K562 (cell line): ENCODE data around the gene HMGN1. TPM values are rescaled to one million over a fixed set of nuclear protein-coding genes. Genes with fewer than 3 reads are reported as not detected.

Experiments used
- CTCF ChIP-seq, 3 experiments: IDR thresholded peaks in 2 of 3; conservative IDR thresholded peaks in 1 of 3; 2 replicates each; pipeline ENCODE4 v1.5.1; 2011 to 2012; ENCODE audit warnings: low read length in 3 of 3, mild to moderate bottlenecking in 3 of 3, control low read depth in 2 of 3, improper control_type of control experiment in 1 of 3, inconsistent platforms in 1 of 3, low read depth in 1 of 3, mixed read lengths in 1 of 3, moderate library complexity in 1 of 3; ENCODE audit not compliant: insufficient read depth in 2 of 3
- DPF2 ChIP-seq: fragments of 450-650 bp; IDR thresholded peaks from 2 replicates; pipeline ENCODE4 v1.6.1; 2016
- EGR1 ChIP-seq: fragments of 450-650 bp; conservative IDR thresholded peaks from 2 replicates; pipeline ENCODE4 v1.6.1; 2017; ENCODE audit warnings: mild to moderate bottlenecking
- ILK ChIP-seq: fragments of 450-650 bp; IDR thresholded peaks from 2 replicates; pipeline ENCODE4 v1.6.1; 2016; ENCODE audit warnings: missing genetic modification characterization, low read depth, mild to moderate bottlenecking, missing compliant biosample characterization, moderate library complexity, borderline replicate concordance
- MCM3 ChIP-seq: fragments of 450-650 bp; IDR thresholded peaks from 2 replicates; pipeline ENCODE4 v1.6.1; 2016
- NBN ChIP-seq: fragments of 450-650 bp; IDR thresholded peaks from 2 replicates; pipeline ENCODE4 v1.6.1; 2016; ENCODE audit warnings: low read depth, mild to moderate bottlenecking
- NCOA1 ChIP-seq: fragments of 450-650 bp; IDR thresholded peaks from 2 replicates; pipeline ENCODE4 v1.6.1; 2016; ENCODE audit warnings: low read depth
- PCBP1 ChIP-seq: fragments of 200-400 bp; formaldehyde crosslinking; IDR thresholded peaks from 2 replicates; pipeline ENCODE4 v1.6.1; 2018; ENCODE audit warnings: mild to moderate bottlenecking, low read depth, low read length; ENCODE audit not compliant: poor library complexity, severe bottlenecking
- PHF8 ChIP-seq: fragments of 200-600 bp; sonication (generic); IDR thresholded peaks from 2 replicates; pipeline ENCODE4 v1.6.1; 2012; ENCODE audit warnings: mixed run types, mild to moderate bottlenecking, inconsistent platforms, low read length, moderate library complexity, borderline replicate concordance
- POLR2AphosphoS2 ChIP-seq: IDR thresholded peaks from 2 replicates; pipeline ENCODE4 v1.6.1; 2012; ENCODE audit warnings: low read length, improper control_type of control experiment
- SAFB ChIP-seq: fragments of 200-400 bp; formaldehyde crosslinking; IDR thresholded peaks from 2 replicates; pipeline ENCODE4 v1.6.1; 2017; ENCODE audit warnings: low read depth, low read length, borderline replicate concordance
- ZNF146 ChIP-seq: IDR thresholded peaks from one replicate; pipeline ENCODE4 v1.6.1; 2018; ENCODE audit warnings: missing compliant biosample characterization; ENCODE audit not compliant: unreplicated experiment
- ZNF197 ChIP-seq: fragments of 200-800 bp; sonication (Bioruptor generic); IDR thresholded peaks from 2 replicates; pipeline ENCODE4 v1.6.1; 2016; ENCODE audit warnings: low read depth, missing genetic modification characterization, missing compliant biosample characterization
- ZNF395 ChIP-seq: fragments of 200-800 bp; sonication (Bioruptor generic); IDR thresholded peaks from 2 replicates; pipeline ENCODE4 v1.6.1; 2017; ENCODE audit warnings: missing genetic modification characterization, missing compliant biosample characterization
- polyA plus RNA-seq, 8 experiments: library from polyadenylated mRNA; depleted of rRNA in 4 of 8; stranded (reverse) in 5 of 8; unstranded in 3 of 8; fragments of >200 nt; fragmentation: Nextera tagmentation in 2 of 8; fragmentation: Illumina TruSeq in 1 of 8; extraction: Ambion mirVana in 2 of 8; extraction: Trizol in 1 of 8; gene quantifications; 2 replicates each; pipeline versions ENCODE4 v1.2.1 to v1.2.3, GENCODE V29; 2011 to 2014; ENCODE audit warnings: inconsistent platforms in 1 of 8, missing spikeins in 1 of 8
- total RNA-seq, 7 experiments: library from RNA; depleted of rRNA in 6 of 7; stranded (reverse); fragments of >200 nt in 6 of 7; fragmentation: Illumina TruSeq in 2 of 7; extraction: Trizol in 2 of 7; gene quantifications; 2 replicates each; pipeline versions ENCODE4 v1.2.1 to v1.2.3, GENCODE V29; 2011 to 2021; ENCODE audit warnings: low replicate concordance in 1 of 7
- TF ChIP-seq, protein P1 (sequence below): sonication (generic); formaldehyde crosslinking; IDR thresholded peaks from 2 replicates; pipeline ENCODE4 v1.8.0; 2022; ENCODE audit warnings: missing genetic modification reagents, mild to moderate bottlenecking, moderate library complexity, borderline replicate concordance

The HMGN1 gene
- total and polyA plus RNA-seq, 9 of the 15 experiments (the other 6 are each of a cell fraction or from before 2014, with no cell fraction given), result 124 to 626 (median 498) TPM

DNA sequence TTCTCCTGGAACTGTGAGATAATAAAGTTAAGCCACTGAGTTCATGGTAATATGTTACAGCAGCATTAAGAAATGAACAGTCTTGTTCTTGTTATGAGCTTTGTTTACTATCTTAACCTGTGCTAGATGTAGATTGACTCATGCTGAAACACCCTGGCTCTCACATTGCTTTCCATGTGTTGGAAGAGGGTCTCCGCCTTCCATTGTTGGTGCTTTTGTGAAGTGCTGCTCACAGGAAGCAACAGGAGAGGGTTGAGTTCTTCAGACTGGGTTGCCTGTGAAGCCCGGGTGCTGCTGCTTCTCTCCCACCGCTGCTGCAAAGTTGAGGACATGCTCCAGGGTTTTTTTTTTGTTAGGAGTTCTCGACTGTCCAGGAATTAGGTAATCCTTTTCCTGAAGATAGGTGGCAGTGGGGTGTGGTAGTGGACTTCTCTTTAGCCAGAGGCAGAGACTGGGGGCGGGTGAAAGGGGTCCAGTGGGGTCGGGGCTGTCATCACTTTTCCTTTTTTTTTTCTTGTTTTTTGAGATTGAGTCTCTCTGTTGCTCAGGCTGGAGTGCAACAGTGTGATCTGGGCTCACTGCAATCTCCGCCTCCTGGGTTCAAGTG, 28.7 kb upstream of the HMGN1 start (continued):
- TF ChIP-seq PCBP1 (no peak), ZNF146 (CRISPR knock-in tag) (no peak), NCOA1 (no peak), DPF2 (0 out of 2 replicates have a peak, but pooled peaks have one; percentile 20), ZNF197 (CRISPR knock-in tag) (peak; percentile 37; the same call in 1 of the 2 replicates), MCM3 (no peak), PHF8 (no peak; the same call in 1 of the 2 replicates), ILK (tag) (no peak), POLR2AphosphoS2 (no peak), CTCF (IDR thresholded peaks at IDR 0.05 in 2 of 3, conservative IDR thresholded peaks at IDR 0.05 in 1 of 3; ENCODE audit: insufficient read depth in 2 of 3, low read depth in 1 of 3, low read length in 3 of 3) (peak; percentile 37 to 55 (median 40); a peak in 4 of 6 replicates), EGR1 (0 out of 2 replicates have a peak, but pooled peaks have one; percentile 13), NBN (no peak), SAFB (no peak), ZNF395 (CRISPR knock-in tag) (no peak)
- TF ChIP-seq, protein P1, sequence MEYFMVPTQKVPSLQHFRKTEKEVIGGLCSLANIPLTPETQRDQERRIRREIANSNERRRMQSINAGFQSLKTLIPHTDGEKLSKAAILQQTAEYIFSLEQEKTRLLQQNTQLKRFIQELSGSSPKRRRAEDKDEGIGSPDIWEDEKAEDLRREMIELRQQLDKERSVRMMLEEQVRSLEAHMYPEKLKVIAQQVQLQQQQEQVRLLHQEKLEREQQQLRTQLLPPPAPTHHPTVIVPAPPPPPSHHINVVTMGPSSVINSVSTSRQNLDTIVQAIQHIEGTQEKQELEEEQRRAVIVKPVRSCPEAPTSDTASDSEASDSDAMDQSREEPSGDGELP, result no peak
